GM03348 (cell line): ENCODE data around the gene IMMP2L.
"Not testable (repeated sequence)": the region's sequence is repeated elsewhere in the genome, so short reads cannot be mapped to it uniquely, and the experiment has no call there.

ENCODE experiments used
- DNase-seq: peaks from one replicate; pipeline ENCODE4 v3.0.0; 2012; ENCODE audit warnings: low spot score

The IMMP2L gene

DNA sequence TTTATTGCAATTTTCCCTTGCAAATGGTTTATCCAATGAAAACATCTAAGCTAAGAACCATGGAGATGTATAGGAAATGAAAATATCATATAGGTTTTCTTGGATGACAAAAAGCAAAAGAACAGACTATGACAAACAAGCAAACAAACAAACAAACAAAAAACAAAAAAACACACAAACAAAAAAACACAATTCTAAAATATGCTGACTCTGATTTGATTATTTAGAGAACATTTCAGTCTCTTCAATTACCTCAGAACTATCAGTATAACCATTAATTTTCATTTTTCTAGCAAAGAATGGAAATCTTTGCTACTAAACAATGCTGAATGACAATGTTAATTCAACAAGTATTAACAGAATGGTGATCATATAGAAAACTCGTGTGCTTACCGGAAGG is 840.9 kb downstream of the IMMP2L start:
- DNase-seq = no peak

GRCh38 chr7:110720626-110721025 is 841.7 kb downstream of the IMMP2L start:
- no peak for DNase-seq

- DNase-seq = no peak
These were observed 842.6 kb downstream of the IMMP2L start for GRCh38 chr7:110719741-110720140.

- no peak for DNase-seq
These were observed 843.6 kb downstream of the IMMP2L start for GRCh38 chr7:110718503-110719205.

DNA sequence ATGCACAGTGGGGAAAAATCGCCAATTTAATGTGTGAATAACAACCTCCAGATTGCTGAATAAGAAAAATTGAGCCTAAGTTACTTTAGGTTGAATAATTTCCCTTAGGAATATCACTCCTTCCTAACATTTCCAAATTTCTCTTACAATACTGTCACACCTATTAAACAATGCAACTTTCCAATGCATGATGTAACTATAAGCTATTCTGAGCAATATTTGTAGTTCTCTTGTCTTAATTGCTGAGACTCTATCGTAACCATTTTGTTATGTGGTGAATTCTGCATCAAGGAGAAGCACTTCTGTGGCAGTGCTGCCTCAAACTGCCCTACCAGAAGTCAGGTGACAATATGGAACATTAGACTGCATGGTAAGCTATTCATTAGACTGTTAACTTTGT is 858.1 kb downstream of the IMMP2L start:
- DNase-seq = no peak

- DNase-seq = no peak
These were observed 863.7 kb downstream of the IMMP2L start for GRCh38 chr7:110698576-110698975.

GRCh38 chr7:110693344-110693743 is 868.9 kb downstream of the IMMP2L start:
- DNase-seq = no peak

- no peak for DNase-seq
These were observed 873.4 kb downstream of the IMMP2L start for GRCh38 chr7:110688908-110689307.

DNA sequence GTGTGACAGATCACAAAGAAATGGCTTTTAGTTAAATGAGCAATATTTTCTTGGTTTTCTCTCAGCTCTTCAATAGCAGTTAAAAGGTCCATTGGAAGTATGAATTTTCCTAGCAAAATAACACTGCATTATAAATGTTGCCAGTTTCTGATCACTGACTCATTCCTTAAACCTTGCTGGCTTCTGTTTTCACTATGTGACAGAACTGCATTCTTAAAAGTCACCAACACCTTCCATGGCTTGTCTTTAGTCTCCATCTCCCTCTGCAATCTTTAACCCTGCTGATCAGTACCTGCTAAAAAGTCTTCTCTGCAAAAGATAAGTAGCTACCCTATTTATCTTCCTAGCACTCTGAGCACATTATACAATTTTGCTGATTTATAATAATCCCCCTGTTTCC is 876.4 kb downstream of the IMMP2L start:
- no peak for DNase-seq

- no peak for DNase-seq
These were observed 880.4 kb downstream of the IMMP2L start for GRCh38 chr7:110681941-110682340.

GRCh38 chr7:110677405-110677804 is 884.9 kb downstream of the IMMP2L start:
- no peak for DNase-seq

DNA sequence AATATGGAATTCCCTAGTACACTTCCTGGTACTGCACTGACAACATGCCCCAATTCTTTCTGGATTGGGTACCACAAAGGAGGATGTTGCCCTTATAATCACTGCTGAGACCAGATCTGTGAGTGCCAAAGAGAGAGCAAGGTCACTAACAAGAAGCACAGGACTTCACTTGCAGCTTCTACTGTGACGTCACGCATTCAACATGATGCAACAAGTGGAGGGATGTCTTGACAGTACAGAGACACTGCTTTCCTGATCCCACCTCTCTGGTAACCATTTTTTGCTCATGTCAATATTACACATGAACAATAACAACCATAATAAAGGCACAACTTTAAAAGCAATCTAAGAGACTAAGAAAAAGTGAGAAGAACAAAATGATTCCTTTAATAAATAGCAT is 885.5 kb downstream of the IMMP2L start:
- DNase-seq = no peak

DNA sequence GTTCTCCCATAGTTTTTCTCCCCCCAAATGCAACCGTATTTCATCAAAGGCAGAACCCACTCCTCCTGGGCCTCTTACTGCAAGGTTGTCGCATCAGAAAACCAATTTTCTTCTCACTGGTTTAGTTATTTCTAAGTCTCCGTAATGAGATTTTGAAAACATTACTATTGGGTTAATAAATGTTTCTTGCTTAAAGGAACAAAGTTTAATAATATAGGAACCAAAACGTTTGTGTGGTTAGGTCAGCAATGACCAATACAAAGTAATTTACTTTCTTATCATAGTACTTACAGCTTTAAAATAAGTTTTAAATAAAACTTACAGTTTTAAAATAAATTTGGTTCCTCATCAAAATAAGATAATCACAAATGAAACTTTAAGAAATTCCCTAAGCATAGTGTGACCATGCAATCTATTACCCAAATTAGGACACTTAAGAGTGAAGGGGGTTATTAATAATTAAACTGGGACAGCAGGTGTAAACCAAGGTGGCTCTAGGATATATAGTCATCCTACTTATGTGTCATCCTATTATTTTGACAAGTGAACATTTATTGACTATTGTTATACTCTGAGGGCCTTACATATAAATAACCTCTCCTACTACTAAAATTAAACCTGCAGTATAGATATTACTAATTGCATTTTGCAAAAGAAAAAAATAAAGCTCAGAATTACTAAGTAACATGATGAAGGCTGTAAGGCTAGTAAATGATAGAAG is 886.7 kb downstream of the IMMP2L start:
- no peak for DNase-seq

DNA sequence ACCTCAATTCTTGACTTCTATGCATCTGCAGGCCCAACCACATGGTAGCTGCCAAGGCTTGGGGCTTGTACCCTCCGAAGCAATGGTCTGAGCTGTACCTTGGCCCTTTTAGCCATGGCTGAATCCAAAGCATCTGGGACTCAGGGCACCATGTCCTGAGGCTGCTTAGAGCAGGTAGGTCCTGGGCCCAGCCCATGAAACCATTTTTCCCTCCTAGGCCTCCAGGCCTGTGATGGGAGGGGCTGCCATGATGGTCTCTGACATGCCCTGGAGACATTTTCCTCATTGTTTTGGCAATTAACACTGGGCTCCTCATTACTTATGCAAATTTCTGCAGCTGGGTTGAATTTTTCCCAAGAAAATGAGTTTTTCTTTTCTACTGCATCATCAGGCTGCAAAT is 889.1 kb downstream of the IMMP2L start:
- no peak for DNase-seq

GRCh38 chr7:110669410-110669809 is 892.9 kb downstream of the IMMP2L start:
- no peak for DNase-seq

DNA sequence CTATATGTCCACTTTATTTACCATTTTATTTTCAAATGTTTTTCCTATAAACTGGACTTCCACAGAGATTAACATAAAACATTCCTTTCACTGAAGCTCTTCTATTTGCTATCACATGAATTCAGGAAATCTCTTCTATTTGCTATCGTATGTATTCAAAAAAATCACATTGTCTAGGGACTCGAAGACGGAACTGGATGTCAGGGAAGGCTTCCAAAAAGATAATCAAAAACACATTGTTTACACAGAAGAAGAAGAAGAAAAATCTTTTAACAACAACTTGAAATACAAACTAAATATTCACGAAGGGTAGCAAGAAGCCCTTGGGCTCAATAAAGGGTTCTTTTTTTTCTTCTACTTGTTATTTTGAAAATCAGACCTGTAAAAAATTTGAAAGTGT is 897.5 kb downstream of the IMMP2L start:
- no peak for DNase-seq

- DNase-seq = not testable (repeated sequence)
These were observed 901.7 kb downstream of the IMMP2L start for GRCh38 chr7:110660637-110661036.

- no peak for DNase-seq
These were observed 912.0 kb downstream of the IMMP2L start for GRCh38 chr7:110650328-110650727.

DNA sequence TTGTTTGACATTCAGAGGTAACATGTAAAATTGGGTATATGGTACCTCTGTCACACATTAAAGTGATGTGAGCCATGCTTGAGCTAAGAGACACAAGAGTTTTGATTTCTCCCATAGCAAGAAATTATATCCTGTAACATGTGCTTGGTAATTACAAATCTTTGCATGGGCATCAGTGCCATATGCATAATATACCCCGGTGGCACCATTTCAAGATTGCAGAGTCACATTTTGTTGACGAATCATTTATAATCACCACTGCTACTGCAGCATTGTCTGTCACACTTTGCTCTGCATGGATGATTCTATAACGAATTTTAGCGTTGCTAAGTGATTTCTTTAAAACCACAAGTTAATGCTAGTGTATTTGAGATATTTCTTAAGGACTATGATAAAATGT is 915.0 kb downstream of the IMMP2L start:
- DNase-seq = no peak

- DNase-seq = no peak
These were observed 915.5 kb downstream of the IMMP2L start for GRCh38 chr7:110646804-110647203.

GRCh38 chr7:110645616-110646015 is 916.7 kb downstream of the IMMP2L start:
- no peak for DNase-seq

GRCh38 chr7:110645060-110645459 is 917.2 kb downstream of the IMMP2L start:
- DNase-seq = no peak

GRCh38 chr7:110637252-110637651 is 925.0 kb downstream of the IMMP2L start:
- DNase-seq = no peak

- no peak for DNase-seq
These were observed 929.0 kb downstream of the IMMP2L start for GRCh38 chr7:110633313-110633712.
